SU-DHL-6 (cell line): ENCODE results near the gene SGPL1.

Experiments used
- H2AFZ ChIP-seq: fragments of 200-600 bp; sonication (generic); 2 replicates; pipeline ENCODE4 v1.6.1; 2014; ENCODE audit warnings: low read depth, mild to moderate bottlenecking, moderate library complexity, mixed read lengths, antibody characterized with exemption, low read length; ENCODE audit not compliant: severe bottlenecking
- H3F3A ChIP-seq: fragments of 200-600 bp; shearing (Covaris generic); 2 replicates; pipeline ENCODE4 v1.6.0; 2016; ENCODE audit warnings: antibody characterized with exemption, mild to moderate bottlenecking; ENCODE audit not compliant: insufficient read depth
- H3K27ac ChIP-seq: fragments of 200-600 bp; sonication (generic); 2 replicates; pipeline ENCODE4 v1.5.1; 2016; ENCODE audit warnings: low read depth, mild to moderate bottlenecking, low read length, moderate library complexity, mixed read lengths
- H3K27me3 ChIP-seq: fragments of 200-600 bp; sonication (generic), shearing (Covaris generic); 2 replicates; pipeline ENCODE4 v1.6.0; 2014; ENCODE audit warnings: mild to moderate bottlenecking, low read length
- H3K36me3 ChIP-seq: fragments of 200-600 bp; sonication (generic); 2 replicates; pipeline ENCODE4 v1.6.1; 2014; ENCODE audit warnings: mild to moderate bottlenecking, low read length, mixed read lengths
- H3K4me2 ChIP-seq: fragments of 300-600, 200-600 bp; shearing (Covaris generic), sonication (generic); 2 replicates; pipeline ENCODE4 v1.6.0; 2014; ENCODE audit warnings: low read length, low read depth, mild to moderate bottlenecking; ENCODE audit not compliant: poor library complexity, severe bottlenecking
- H3K4me3 ChIP-seq: fragments of 200-600 bp; sonication (generic); 2 replicates; pipeline ENCODE4 v1.5.1; 2014; ENCODE audit warnings: antibody characterized with exemption, low read length, mild to moderate bottlenecking, mixed read lengths; ENCODE audit not compliant: insufficient read depth, poor library complexity, severe bottlenecking
- H3K79me2 ChIP-seq: fragments of 200-600 bp; sonication (generic); 2 replicates; pipeline ENCODE4 v1.6.1; 2014; ENCODE audit warnings: mild to moderate bottlenecking, low read length, moderate library complexity; ENCODE audit not compliant: insufficient read depth
- H3K9ac ChIP-seq: fragments of 200-600 bp; sonication (generic); 2 replicates; pipeline ENCODE4 v1.7.0; 2014; ENCODE audit warnings: mild to moderate bottlenecking, low read length
- H3K9me2 ChIP-seq: fragments of 200-600 bp; sonication (generic); replicated peaks from 2 replicates; pipeline ENCODE4 v1.6.1; 2014; ENCODE audit warnings: low read length; ENCODE audit not compliant: insufficient read depth
- H3K9me3 ChIP-seq: fragments of 200-600 bp; sonication (generic); 2 replicates; pipeline ENCODE4 v1.6.1; 2014; ENCODE audit warnings: low read length, mixed read lengths; ENCODE audit not compliant: insufficient read depth
- H4K20me1 ChIP-seq: fragments of 200-600 bp; sonication (generic); 2 replicates; pipeline ENCODE4 v1.6.1; 2014; ENCODE audit warnings: low read depth, mild to moderate bottlenecking, antibody characterized with exemption, low read length, moderate library complexity, mixed read lengths
- EZH2phosphoT487 ChIP-seq: fragments of 200-600 bp; sonication (generic), shearing (Covaris generic); conservative IDR thresholded peaks from 2 replicates; pipeline ENCODE4 v1.6.1; 2018; ENCODE audit warnings: mild to moderate bottlenecking, antibody characterized with exemption, low read length, moderate library complexity, mixed read lengths
- TF ChIP-seq, protein P1 (sequence below): fragments of 200-600 bp; sonication (generic); IDR thresholded peaks from one replicate; pipeline ENCODE4 v1.5.1; 2017; ENCODE audit warnings: antibody characterized with exemption, mild to moderate bottlenecking, low read length, moderate library complexity; ENCODE audit not compliant: insufficient read depth, poor library complexity, severe bottlenecking

The SGPL1 gene

GRCh38 chr10:70916241-70916640 lies 100.5 kb downstream of the SGPL1 start:
- Histone ChIP-seq H3K27ac (no peak overlapping the region), H3K4me3 (no peak overlapping the region), H2AFZ (no peak overlapping the region), H3K9ac (no peak overlapping the region), H4K20me1 (no peaks in the 10 kb centered on the region), H3K36me3 (no peaks in the 10 kb centered on the region), H3K9me3 (no peaks in the 10 kb centered on the region), H3K27me3 (no peaks in the 10 kb centered on the region), H3F3A (no peaks in the 10 kb centered on the region), H3K79me2 (no peaks in the 10 kb centered on the region), H3K4me2 (no peak overlapping the region), H3K9me2 (no peaks in the 10 kb centered on the region)
- no peak for TF ChIP-seq EZH2phosphoT487
- TF ChIP-seq, protein P1, sequence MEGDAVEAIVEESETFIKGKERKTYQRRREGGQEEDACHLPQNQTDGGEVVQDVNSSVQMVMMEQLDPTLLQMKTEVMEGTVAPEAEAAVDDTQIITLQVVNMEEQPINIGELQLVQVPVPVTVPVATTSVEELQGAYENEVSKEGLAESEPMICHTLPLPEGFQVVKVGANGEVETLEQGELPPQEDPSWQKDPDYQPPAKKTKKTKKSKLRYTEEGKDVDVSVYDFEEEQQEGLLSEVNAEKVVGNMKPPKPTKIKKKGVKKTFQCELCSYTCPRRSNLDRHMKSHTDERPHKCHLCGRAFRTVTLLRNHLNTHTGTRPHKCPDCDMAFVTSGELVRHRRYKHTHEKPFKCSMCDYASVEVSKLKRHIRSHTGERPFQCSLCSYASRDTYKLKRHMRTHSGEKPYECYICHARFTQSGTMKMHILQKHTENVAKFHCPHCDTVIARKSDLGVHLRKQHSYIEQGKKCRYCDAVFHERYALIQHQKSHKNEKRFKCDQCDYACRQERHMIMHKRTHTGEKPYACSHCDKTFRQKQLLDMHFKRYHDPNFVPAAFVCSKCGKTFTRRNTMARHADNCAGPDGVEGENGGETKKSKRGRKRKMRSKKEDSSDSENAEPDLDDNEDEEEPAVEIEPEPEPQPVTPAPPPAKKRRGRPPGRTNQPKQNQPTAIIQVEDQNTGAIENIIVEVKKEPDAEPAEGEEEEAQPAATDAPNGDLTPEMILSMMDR, result no peak

- Histone ChIP-seq H3K9me3 (no peaks in the 10 kb centered on the region), H2AFZ (no peak overlapping the region), H3K27ac (no peak overlapping the region), H3K4me3 (no peak overlapping the region), H3K36me3 (no peaks in the 10 kb centered on the region), H3K9ac (no peak overlapping the region), H3F3A (no peaks in the 10 kb centered on the region), H3K27me3 (no peaks in the 10 kb centered on the region), H3K79me2 (no peaks in the 10 kb centered on the region), H4K20me1 (no peaks in the 10 kb centered on the region), H3K4me2 (no peak overlapping the region), H3K9me2 (no peaks in the 10 kb centered on the region)
- TF ChIP-seq, protein P1, result no peak
- TF ChIP-seq EZH2phosphoT487, result no peak
These were observed 101.5 kb downstream of the SGPL1 start for GRCh38 chr10:70917226-70917625.

DNA sequence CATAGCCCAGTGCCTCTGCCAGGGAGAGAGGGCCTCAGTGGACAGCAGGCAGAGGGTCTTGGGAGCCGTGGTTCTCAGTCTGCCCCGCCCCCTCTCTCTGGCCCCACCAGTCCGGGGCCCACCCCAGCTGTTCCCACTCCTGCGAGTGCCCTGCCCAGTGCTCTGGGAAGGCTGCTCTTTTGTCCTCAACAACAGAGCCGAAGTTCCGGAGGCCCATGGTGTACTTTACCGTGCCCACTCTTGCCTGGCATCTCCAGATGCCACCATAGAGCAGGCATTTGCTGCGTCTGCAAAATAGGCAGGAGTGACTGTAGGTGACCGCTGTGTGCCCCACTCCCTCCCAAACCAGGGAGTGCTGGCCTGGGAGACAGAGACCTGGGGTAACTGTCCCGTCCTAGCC lies 101.9 kb downstream of the SGPL1 start:
- no peaks in the 10 kb centered on the region for H3K27me3 ChIP-seq

More for the DNA sequence above, 101.9 kb downstream of the SGPL1 start:
- H3F3A ChIP-seq, result no peaks in the 10 kb centered on the region
- H3K4me3 ChIP-seq, result no peak overlapping the region
- no peak overlapping the region for H3K4me2 ChIP-seq
- H3K9me3 ChIP-seq, result no peaks in the 10 kb centered on the region
- H3K79me2 ChIP-seq, result no peaks in the 10 kb centered on the region
- no peak overlapping the region for H2AFZ ChIP-seq
- H3K27ac ChIP-seq, result no peak overlapping the region
- no peak overlapping the region for H3K9ac ChIP-seq
- no peaks in the 10 kb centered on the region for H3K36me3 ChIP-seq
- TF ChIP-seq, protein P1, result no peak
- TF ChIP-seq EZH2phosphoT487, result no peak
- no peaks in the 10 kb centered on the region for H4K20me1 ChIP-seq
- H3K9me2 ChIP-seq, result no peaks in the 10 kb centered on the region
